Dedifferentiated amniotic fluid mesenchymal stem cell (primary cell): ENCODE measurements around the gene WDR90.

Source experiments
- DNase-seq: peaks from one replicate; pipeline ENCODE4 v3.0.0-alpha.2; 2016; ENCODE audit errors: extremely low spot score

Gene WDR90

DNA sequence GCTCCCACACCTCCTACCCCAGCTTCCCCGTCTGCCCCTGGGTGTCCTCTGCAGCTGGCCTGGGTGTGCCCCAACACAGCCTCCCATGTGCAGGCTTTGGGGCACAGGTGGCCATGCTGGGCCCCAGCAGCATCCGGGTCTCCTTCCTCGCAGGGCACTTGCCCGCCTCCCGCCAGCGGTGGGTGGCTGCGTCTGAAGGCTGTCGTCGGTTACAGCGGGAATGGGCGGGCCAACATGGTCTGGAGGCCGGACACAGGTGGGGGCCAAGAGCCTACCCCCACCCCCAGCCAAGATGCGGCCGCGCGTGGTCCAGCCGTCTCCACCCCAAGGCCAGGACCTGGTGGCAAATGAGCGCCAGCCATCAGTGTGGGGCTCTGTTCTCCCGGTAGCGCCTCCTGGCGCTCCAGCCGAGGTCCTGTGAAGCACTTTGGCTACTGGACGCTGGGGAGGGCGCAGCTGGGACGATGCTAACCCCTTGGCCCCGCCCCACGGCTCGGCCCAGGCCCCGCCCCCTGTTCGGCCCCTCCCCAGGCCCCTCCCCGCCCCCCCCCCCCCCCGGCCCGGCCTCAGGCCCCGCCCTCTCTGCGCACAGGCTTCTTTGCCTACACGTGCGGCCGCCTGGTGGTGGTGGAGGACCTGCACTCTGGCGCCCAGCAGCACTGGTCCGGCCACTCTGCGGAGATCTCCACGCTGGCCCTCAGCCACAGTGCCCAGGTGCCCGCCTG is 11.5 kb downstream of the WDR90 start:
- DNase-seq, result peak; percentile 21

DNA sequence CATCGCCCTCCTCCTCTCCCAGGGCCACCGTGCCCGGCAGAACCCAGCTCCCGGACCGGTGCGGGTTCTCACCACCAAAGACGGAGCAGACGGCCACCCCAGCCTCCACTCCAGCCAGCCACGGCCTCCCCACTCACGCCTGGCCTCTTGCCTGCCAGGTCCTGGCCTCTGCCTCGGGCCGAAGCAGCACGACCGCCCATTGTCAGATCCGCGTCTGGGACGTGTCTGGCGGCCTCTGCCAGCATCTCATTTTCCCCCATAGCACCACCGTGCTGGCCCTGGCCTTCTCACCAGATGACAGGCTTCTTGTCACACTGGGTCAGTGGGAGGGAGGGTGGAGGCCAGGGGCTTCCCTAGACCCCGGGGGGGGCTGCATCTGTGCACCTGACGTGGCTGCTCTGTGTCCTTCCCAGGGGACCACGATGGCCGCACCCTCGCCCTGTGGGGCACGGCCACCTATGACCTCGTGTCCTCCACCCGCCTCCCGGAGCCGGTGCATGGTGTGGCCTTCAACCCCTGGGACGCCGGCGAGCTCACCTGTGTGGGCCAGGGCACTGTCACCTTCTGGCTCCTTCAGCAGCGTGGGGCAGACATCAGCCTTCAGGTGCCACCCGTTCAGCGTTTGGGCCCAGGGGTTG is 12.1 kb downstream of the WDR90 start:
- DNase-seq, result no peak

DNA sequence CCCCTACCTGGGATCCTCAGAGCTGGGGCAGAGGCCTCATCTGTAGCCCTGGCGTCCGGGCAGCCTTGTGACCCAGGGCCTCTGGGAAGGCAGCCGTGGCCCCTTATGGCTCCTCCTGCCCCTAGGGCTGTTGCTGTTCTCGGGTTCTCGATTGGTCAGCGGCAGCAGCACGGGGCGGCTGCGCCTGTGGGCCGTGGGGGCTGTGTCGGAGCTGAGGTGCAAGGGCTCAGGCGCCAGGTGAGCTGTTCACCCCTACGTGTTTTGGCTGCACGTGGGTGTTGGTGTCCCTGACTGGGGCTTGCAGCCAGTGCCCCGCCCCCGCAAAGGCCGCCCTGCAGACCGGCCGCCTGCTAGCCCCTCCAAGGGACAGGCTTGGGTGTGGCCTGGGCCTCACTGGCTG is 12.9 kb downstream of the WDR90 start:
- no peak for DNase-seq

DNA sequence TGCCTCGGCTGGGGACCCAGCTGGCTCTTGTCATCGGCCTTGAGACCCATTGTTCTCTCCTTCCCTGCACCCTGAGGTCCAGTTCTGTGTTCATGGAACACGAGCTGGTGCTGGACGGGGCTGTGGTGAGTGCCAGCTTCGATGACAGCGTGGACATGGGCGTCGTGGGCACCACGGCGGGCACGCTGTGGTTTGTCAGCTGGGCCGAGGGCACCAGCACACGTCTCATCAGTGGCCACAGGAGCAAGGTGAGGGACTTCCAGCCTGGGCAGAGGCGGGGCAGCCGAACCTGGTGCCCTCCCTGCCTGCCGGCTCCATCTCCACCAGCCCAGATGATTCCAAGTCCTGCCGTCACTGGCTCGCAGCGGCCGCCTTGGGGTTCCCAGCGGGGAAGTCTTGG is 13.4 kb downstream of the WDR90 start:
- DNase-seq, result no peak

DNA sequence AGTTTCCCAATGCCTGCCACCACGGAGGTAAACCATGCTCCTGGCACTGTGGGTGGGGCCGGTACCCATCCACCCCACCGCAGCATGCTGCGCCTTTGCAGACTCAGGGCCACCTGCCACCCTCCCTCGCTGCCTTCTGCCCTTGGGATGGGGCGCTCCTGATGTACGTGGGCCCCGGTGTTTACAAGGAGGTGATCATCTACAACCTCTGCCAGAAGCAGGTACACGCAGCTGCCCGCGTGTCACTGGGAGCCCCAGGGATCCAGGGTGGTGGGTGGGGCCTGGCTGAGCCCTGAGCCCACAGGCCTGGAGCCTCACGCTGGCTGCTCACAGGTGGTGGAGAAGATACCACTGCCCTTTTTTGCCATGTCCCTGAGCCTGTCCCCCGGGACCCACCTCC is 17.4 kb downstream of the WDR90 start:
- no peak for DNase-seq

DNA sequence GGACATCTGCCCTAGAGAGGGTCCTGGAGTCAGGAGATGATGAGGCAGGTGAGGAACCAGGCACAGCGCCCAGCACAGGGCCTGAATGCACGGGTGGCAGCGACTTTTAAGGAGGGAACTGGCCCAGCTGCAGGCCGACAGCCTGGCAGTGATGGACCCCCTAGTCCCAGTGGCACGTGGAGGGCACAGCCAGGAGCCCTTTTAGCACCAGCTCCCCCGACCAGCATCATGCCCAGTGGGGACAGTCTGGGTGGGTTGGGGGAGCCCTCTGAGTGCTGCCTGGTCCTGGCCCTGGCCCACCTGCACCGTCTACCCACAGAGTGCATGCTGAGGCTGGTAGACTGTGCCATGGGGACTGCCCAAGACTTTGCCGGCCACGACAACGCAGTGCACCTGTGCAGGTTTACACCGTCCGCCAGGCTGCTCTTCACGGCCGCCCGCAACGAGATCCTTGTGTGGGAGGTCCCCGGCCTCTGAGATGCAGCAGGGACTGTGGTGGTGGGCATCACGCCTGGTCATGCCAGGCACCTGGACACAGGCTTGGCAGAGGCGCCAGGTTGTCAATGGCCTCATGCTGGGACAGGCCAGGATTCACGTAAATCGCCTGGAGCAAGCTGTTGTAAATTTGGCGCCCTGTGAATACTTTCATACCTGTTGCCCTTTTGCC is 18.1 kb downstream of the WDR90 start:
- DNase-seq, result no peak

DNA sequence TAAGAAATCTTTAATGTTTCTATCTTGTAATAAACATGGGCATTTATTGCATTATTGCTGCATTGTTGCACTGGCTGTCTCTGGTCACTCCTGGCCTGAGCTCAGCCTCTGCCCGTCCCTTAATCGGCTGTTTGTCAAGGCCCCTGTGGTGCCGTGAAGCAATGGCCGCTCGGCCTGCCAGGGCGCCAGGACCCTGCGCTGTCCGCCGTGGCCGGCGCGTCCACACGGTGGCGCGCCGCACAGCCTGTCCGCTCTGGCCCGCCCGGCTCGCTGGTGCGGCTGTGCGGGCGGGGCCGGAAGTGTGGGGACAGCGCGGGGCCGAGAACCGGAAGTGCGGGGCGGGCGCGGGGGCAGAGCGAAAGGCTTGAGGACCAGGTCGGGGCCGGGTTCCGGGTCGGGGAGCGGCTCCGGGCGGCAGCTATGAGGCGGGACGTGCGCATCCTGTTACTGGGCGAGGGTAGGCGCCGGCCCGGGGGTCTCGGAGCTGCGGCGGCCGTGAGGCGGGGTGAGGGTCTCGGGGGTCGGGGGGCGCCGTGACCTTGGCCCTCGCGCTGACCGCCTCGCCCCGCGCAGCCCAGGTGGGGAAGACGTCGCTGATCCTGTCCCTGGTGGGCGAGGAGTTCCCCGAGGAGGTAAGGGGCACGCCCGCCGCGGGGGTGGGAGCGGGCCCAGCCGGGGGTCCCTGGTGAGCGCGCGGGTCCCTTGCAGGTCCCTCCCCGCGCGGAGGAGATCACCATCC is 18.8 kb downstream of the WDR90 start, which contains the start of gene RHOT2:
Gene RHOT2, plus strand, starts transcription at position 353 of the 739 bp plus-strand sequence. Its CDS starts 68 bp downstream, at position 421.
- peak; percentile 89 for DNase-seq

DNA sequence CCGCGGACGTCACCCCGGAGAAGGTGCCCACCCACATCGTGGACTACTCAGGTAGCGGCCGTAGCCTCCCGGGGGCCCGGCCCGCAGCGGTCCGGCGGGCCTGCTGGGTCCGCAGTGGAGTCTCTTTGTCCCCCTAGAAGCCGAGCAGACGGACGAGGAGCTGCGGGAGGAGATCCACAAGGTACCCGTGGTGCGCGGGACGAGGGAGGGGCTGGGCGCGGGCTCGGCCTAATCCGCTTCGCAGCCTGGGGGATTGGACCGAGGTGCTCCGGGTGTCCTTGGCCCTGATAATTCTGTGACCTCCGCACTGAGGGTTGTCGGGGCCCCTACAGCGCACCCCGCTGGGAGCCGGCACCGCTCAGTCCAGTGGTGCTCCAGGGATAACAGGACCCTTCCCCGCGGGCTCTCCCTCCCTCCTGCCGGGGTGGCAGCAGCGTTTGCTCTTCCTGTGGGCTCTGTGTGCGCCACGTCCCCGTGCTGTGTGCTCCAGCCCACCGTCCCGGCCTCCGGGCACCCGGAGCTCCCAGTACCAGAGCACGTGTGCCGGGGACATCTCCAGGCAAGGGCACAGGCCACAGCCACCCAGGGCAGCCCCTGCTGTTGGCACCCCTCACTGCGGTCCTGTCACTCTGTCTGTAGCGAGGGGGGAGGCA is 19.5 kb downstream of the WDR90 start:
- no peak for DNase-seq

DNA sequence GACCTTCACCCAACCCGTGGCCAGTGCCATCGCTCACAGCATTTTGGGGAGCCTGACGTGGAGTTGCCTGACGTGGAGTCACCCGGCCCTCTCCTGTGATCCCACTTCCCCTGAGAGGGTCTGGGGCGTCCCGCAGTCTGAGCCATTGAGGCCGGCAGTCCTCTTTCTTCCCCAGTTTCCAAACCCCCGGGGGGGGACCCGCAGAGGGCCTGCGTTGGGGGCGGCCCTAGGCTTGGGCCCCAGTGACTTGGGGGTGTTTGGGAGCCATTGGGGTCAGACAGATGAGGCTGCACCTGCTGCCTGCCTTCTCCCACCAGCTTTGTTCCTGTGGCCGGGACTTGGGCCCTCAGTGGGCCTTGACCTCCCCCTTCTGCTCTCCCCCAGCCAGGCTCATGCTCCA is 20.5 kb downstream of the WDR90 start:
- DNase-seq, result no peak

DNA sequence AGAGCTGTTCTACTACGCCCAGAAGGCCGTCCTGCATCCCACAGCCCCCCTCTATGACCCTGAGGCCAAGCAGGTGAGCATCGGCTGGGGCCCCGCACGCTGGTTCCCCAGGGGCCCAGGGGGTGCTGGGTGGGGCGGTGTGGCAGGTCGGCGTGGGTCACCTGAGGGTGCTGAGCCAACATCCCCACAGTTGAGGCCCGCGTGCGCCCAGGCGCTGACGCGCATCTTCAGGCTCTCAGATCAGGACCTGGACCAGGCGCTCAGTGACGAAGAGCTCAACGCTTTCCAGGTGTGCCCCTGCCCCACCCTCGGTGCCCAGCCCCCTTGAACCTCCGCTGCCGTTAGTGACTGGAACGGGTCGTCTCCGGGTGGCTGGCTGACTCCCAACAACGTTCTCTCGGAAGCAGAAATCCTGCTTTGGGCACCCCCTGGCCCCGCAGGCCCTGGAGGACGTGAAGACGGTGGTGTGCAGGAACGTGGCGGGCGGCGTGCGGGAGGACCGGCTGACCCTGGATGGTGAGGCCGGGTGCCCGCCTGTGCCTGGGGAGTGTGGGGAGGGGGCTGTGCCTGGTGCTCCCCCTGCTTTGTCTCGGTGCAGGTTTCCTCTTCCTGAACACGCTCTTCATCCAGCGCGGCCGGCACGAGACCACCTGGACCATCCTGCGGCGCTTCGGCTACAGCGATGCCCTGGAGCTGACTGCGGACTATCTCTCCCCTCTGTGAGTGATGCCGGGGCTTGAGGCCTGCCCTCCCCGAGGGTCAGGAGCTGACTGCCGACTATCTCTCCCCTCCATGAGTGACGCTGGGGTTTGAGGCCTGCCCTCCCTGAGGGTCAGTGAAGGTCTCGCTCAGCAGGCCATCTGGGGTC is 21.6 kb downstream of the WDR90 start:
- no peak for DNase-seq

DNA sequence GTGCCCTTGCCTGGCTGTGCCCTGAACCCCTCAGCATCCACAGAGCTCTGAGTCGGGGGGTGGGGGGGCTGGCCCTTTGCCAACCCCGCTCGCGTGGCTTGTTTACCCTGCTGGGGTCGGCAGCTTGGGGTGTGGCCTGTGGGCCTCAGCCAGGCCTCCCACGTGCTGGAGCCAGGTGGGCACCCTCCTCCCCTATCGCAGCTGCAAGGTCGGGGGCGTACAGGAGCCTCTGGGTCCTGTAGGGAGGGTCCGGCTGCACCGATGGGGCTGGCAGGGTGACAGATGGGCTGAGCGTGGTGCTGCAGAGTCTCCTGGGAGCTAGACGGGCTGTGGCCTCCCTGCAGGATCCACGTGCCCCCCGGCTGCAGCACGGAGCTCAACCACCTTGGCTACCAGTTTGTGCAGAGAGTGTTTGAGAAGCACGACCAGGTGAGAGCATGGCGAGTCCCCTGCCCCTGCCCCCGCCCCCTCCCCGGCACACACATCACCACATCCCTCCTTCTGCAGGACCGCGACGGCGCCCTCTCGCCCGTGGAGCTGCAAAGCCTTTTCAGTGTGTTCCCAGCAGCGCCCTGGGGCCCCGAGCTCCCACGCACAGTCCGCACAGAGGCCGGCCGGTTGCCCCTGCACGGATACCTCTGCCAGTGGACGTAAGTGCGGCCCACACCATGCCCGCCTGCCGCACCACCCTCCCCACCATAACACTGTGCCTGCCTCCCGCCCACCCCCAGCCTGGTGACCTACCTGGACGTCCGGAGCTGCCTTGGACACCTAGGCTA is 22.4 kb downstream of the WDR90 start:
- DNase-seq, result no peak

DNA sequence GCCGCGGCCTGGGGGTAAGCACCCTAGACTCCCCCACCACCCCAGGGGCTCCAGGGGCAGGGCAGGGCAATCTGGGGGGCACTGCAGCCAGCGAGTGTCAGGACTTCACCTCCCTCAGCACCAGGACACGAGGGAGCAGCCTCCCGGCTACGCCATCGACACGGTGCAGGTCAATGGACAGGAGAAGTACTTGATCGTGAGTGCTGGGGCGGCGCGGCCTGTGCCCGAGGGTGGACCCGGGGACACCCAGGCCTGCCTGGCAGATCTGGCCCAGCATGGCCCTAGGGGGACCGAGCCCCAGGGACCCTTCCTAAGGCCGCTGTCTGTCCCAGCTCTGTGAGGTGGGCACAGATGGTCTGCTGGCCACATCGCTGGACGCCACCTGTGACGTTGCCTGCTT is 23.2 kb downstream of the WDR90 start:
- no peak for DNase-seq

DNA sequence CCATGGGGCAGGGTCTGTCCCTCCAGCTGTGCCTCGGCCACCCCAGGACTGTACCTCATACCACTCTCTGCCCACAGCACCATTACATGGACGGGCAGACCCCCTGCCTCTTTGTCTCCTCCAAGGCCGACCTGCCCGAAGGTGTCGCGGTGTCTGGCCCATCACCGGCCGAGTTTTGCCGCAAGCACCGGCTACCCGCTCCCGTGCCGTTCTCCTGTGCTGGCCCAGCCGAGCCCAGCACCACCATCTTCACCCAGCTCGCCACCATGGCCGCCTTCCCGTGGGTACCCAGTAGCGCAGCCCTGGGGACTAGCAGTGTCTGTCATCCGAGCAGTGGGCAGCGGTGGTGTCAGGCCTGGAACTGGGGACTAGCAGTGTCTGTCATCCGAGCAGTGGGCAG is 23.7 kb downstream of the WDR90 start:
- DNase-seq, result no peak

DNA sequence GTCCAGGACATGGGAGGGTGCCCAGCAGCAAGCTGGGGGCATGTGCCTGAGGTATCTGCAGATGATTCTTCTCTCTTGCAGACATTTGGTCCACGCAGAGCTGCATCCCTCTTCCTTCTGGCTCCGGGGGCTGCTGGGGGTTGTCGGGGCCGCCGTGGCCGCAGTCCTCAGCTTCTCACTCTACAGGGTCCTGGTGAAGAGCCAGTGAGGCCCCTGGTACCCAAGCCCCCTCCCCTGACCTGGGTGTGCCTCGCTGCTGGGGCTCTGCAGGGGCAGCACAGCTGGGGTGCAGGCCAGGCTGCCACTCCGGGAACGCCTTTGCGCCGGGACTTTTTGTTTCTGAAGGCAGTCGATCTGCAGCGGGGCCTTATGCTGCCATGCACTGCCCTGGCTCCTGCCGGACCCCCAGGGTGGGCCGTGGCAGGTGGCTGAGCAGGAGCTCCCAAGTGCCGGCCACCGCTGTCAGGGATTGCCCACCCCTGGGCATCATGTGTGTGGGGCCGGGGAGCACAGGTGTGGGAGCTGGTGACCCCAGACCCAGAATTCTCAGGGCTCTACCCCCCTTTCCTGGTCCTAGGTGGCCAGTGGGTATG is 24.3 kb downstream of the WDR90 start:
- no peak for DNase-seq

DNA sequence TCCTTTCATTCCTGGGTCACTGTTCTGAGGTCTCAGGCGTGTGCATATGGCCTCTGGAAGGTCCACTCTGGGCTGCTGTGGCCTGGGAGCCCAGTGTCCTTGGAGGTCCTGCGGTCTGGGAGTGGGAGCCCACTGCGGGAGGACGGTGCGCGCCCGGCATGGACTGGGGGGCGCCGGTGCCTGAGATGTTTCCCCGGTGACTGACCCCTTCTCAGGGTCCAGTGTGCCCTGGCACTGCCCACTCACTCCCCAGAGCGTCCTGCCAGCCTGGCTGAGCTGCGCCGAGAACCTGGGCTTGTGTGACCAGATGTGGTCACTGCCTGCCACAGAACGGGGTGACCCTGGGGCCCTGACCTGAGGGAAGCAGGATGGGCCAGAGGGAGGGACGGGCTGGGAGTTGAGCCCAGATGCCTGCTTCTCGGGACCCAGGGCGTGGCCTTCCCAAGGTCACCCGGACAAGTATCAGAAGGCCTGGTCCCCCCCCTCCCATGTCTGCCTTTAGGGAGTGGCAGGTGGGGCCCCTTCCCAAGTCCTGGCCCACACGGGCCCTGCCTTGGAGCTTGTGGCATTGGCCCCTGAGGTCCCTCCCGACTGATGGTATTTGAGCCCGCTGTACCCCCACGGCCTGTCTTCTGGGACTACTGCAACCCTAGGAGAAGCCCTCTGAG is 25.2 kb downstream of the WDR90 start:
- no peak for DNase-seq

DNA sequence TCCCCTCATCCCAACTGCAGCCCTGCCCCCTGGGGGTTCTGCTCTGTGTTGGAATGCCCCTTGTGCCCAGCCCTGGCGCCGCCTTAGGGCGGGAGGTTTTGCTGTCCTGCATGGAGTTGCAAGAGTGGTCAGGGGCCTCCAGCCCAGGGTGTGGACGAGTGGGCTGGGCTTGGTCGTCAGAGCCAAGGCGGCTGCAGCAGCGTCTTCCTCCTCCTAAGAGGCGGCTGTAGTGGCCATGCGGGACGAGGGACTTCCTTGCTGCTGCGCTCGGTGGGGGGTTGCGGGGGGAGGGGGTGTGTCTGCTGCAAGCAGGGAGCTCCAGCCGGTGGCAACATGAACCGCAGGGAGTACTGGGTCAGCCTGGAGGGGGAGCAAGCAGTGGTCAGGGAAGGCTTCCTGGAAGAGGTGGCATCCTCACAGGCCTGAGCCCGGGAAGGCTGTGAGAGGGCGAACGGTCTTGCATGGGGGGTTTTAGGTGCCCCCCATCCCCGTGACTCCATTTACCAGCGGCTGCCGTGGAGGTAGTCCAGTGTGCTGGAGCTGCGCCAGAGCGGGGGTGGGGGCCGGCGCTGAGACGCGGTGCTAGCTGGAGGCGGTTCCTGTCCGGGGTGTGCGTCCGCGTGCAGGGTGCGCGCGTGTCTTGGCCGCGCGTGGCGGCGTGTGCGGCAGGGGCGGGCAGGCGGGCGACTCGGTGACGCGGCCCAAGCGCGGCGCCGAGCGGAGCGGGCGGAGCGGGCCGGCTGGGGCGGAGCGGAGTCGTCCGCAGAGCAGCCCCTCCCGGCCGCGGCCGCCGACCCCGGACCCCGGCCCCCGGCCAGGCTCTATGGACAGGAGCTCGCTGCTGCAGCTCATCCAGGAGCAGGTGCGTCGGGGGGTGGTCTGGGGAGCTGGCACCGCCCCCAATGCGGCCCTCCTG is 26.1 kb downstream of the WDR90 start, which contains the start of gene RHBDL1:
Gene RHBDL1, plus strand, starts transcription at position 704 of the 916 bp plus-strand sequence. Its CDS starts 120 bp downstream, at position 824.
- DNase-seq, result no peak

DNA sequence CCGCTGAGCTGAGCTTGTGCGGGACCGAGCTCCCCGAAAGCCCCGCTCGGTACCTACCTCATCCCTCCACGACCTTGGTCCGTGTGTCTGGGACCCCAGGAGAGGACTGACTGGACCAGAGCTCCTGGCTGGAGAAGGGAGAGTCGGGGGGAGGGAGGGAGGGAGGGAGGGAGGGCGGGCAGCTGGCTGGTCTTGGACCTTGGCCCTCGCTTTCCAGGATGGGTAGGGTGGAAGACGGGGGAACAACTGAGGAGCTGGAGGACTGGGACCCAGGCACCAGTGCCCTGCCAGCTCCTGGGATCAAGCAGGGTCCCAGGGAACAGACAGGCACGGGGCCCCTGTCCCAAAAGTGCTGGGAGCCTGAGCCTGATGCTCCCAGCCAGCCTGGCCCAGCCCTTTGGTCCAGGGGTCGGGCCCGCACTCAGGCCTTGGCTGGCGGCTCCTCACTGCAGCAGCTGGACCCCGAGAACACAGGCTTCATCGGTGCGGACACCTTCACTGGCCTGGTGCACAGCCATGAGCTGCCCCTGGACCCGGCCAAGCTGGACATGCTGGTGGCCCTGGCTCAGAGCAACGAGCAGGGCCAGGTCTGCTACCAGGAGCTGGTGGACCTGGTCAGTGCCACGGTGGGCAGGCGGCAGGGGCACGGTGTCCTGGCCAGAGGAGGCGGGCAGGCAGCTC is 26.9 kb downstream of the WDR90 start:
- no peak for DNase-seq
